HEK293T (cell line): ENCODE measurements around the gene GPX4.

Source experiments
- ARNT ChIP-seq: fragments of 450-650 bp; IDR thresholded peaks from 2 replicates; pipeline ENCODE4 v1.6.1; 2017; ENCODE audit warnings: mild to moderate bottlenecking
- BHLHE40 ChIP-seq: fragments of 450-650 bp; IDR thresholded peaks from 2 replicates; pipeline ENCODE4 v1.6.1; 2016; ENCODE audit warnings: mild to moderate bottlenecking, moderate library complexity, borderline replicate concordance
- ELF4 ChIP-seq: fragments of 450-650 bp; IDR thresholded peaks from 2 replicates; pipeline ENCODE4 v1.6.1; 2017; ENCODE audit warnings: antibody characterized with exemption
- FOXA1 ChIP-seq: fragments of 450-650 bp; IDR thresholded peaks from 2 replicates; pipeline ENCODE4 v1.6.1; 2016; ENCODE audit warnings: mild to moderate bottlenecking
- FOXK2 ChIP-seq: fragments of 450-650 bp; IDR thresholded peaks from 2 replicates; pipeline ENCODE4 v1.6.1; 2016; ENCODE audit warnings: mild to moderate bottlenecking
- FOXM1 ChIP-seq: fragments of 450-650 bp; IDR thresholded peaks from 2 replicates; pipeline ENCODE4 v1.6.1; 2017; ENCODE audit warnings: mild to moderate bottlenecking, borderline replicate concordance
- L3MBTL2 ChIP-seq: fragments of 450-650 bp; conservative IDR thresholded peaks from 2 replicates; pipeline ENCODE4 v1.6.1; 2016; ENCODE audit warnings: mild to moderate bottlenecking
- NFRKB ChIP-seq: fragments of 450-650 bp; IDR thresholded peaks from 2 replicates; pipeline ENCODE4 v1.6.1; 2016; ENCODE audit warnings: mild to moderate bottlenecking, moderate library complexity
- SP1 ChIP-seq: fragments of 450-650 bp; IDR thresholded peaks from 2 replicates; pipeline ENCODE4 v1.6.1; 2017
- SUZ12 ChIP-seq: fragments of 450-650 bp; IDR thresholded peaks from 2 replicates; pipeline ENCODE4 v1.6.1; 2016; ENCODE audit warnings: mild to moderate bottlenecking
- TARDBP ChIP-seq: fragments of 450-650 bp; IDR thresholded peaks from 2 replicates; pipeline ENCODE4 v1.6.1; 2016
- ZNF384 ChIP-seq: fragments of 450-650 bp; IDR thresholded peaks from 2 replicates; pipeline ENCODE4 v1.6.1; 2016
- TF ChIP-seq, protein P1 (sequence below): fragments of 450-650 bp; IDR thresholded peaks from 2 replicates; pipeline ENCODE4 v1.6.1; 2016

GRCh38 chr19:1112268-1113029, 8.7 kb downstream of the GPX4 start:
- TF ChIP-seq SP1 = no peak
- no peak for TF ChIP-seq NFRKB
- TF ChIP-seq BHLHE40 = no peak
- no peak for TF ChIP-seq TARDBP
- TF ChIP-seq FOXM1 = no peak
- TF ChIP-seq ZNF384 = no peak
- TF ChIP-seq, protein P1, sequence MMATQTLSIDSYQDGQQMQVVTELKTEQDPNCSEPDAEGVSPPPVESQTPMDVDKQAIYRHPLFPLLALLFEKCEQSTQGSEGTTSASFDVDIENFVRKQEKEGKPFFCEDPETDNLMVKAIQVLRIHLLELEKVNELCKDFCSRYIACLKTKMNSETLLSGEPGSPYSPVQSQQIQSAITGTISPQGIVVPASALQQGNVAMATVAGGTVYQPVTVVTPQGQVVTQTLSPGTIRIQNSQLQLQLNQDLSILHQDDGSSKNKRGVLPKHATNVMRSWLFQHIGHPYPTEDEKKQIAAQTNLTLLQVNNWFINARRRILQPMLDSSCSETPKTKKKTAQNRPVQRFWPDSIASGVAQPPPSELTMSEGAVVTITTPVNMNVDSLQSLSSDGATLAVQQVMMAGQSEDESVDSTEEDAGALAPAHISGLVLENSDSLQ = no peak
- no peak for TF ChIP-seq FOXA1
- TF ChIP-seq SUZ12 = no peak
- no peak for TF ChIP-seq ELF4
- no peak for TF ChIP-seq ARNT
- TF ChIP-seq L3MBTL2 = no peak
- no peak for TF ChIP-seq FOXK2
